ENCODE data around the gene PTPRE. TPM values are rescaled to one million over a fixed set of nuclear protein-coding genes. Genes with fewer than 3 reads are reported as not detected.
A peak's percentile ranks its signal among the peaks of the same experiment; 100 is the strongest.

Gene PTPRE
- total and polyA plus RNA-seq, 10 of the 15 experiments (the other 5 are each of a cell fraction or from before 2014, with no cell fraction given) = 2.9 to 7.6 (median 5.8) TPM

DNA sequence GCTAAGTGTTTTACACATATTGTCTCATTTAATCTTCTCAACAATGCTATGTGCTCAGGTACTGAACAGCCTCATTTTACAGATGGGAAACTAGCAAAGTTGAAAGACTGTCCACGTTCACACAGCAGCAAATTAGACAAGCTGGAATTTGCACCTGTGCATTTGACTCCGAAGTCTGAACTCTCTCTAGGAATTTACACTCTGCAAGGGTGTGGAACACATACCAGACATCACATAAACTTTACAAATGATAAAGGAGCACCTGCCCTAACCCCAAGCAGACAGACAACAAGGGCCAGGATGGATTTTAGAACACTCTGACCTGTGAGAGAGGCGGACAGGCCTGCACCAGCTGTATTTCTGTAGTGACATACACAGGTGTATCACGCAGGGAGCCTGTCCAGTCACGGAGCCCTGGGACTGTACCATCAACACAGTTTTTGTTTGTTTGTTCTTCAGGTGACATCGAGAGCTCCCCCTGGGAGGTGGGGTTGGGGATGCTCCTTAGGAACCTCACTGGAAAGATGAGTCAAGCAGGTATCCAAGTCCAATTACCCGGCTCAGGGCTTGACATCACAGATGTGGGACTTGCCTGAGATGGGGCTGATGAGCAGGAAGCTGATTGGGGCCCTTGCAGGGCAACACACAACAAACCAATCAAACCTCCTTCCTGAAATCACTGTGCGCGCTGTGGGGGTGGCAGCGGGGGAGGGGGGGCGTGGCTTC lies 188.3 kb downstream of the PTPRE start:
- DNase-seq (ENCODE audit: low read depth, low spot score) (no peak), FAIRE-seq (no peak), ATAC-seq (0 out of 3 replicates have a peak, but pooled peaks have one; percentile 12)
- Histone ChIP-seq H3K79me2 (ENCODE audit: control insufficient read depth, insufficient read depth, low read length) (no peaks in the 10 kb centered on the region), H4K20me1 (ENCODE audit: control insufficient read depth, insufficient read depth) (no peaks in the 10 kb centered on the region), H3K4me3 (no peak overlapping the region), H3K9me3 (replicated peaks; ENCODE audit: control insufficient read depth, insufficient read depth, low read length) (no peaks in the 10 kb centered on the region), H3K27ac (ENCODE audit: control insufficient read depth, insufficient read depth) (no peak overlapping the region), H3K4me2 (ENCODE audit: control insufficient read depth, insufficient read depth) (no peak overlapping the region), H3K9ac (ENCODE audit: control insufficient read depth, insufficient read depth, low read length) (no peak overlapping the region), H3K36me3 (ENCODE audit: control insufficient read depth in 2 of 2, insufficient read depth in 2 of 2, low read length in 1 of 2) (peaks cover 19 to 32% of the 10 kb centered on the region in 2 experiments), H2AFZ (ENCODE audit: control insufficient read depth, low read depth, low read length) (no peak overlapping the region), H3K27me3 (replicated peaks in 1 of 2; ENCODE audit: control insufficient read depth in 2 of 2, insufficient read depth in 2 of 2, low read length in 1 of 2) (no peaks in the 10 kb centered on the region), H3K4me1 (ENCODE audit: control insufficient read depth, insufficient read depth, low read length) (no peaks in the 10 kb centered on the region)
- intact Hi-C loops (cut with micrococcal nuclease; ENCODE audit: unreplicated experiment) (no loop called here), in situ Hi-C loops (cut with MboI) (no loop called here)
- 73% methylated on average over 11 of the region's 11 CpGs for WGBS (ENCODE audit: insufficient coverage, insufficient replicate concordance, low lambda C conversion rate, missing lambda C conversion rate)
- BruUV-seq (replicated peaks) = no TSS peak
- no peak for TF ChIP-seq SUPT20H (IDR thresholded peaks at IDR 0.05; ENCODE audit: borderline replicate concordance, control insufficient read depth, low read depth, low read length)
- TF ChIP-seq FOS (IDR thresholded peaks at IDR 0.05; ENCODE audit: borderline replicate concordance, extremely low read depth, insufficient read length) = no peak
- TF ChIP-seq FOXM1 (IDR thresholded peaks at IDR 0.05; ENCODE audit: low read depth, low read length) = no peak
- TF ChIP-seq IRF4 (IDR thresholded peaks at IDR 0.05; ENCODE audit: low read depth, low read length) = no peak
- no peak for TF ChIP-seq CREM (IDR thresholded peaks at IDR 0.05; ENCODE audit: low read depth)
- TF ChIP-seq MEF2A (IDR thresholded peaks at IDR 0.05; ENCODE audit: insufficient read depth, low read depth, low read length) = no peak
- ChIA-PET RAD21 (ENCODE audit: unreplicated experiment) (no interaction called here), CTCF (interaction anchor here (0.7 to 0.8 kb wide), 2 partner anchors 11 to 54 kb away, joined by 3 read pairs; no protein-coding TSS in a partner anchor), POLR2A (interaction anchor here (0.9 kb wide), 1 partner anchor 54 kb away, joined by 3 read pairs; no protein-coding TSS in a partner anchor), SMC1A (ENCODE audit: uncharacterized antibody, unreplicated experiment) (interaction anchor here (1.5 kb wide), 1 partner anchor 47 kb away, joined by 3 read pairs; no protein-coding TSS in a partner anchor)
